ENCODE results near the gene POLR3H.
A peak's percentile ranks its signal among the peaks of the same experiment; 100 is the strongest.

POLR3H gene

DNA sequence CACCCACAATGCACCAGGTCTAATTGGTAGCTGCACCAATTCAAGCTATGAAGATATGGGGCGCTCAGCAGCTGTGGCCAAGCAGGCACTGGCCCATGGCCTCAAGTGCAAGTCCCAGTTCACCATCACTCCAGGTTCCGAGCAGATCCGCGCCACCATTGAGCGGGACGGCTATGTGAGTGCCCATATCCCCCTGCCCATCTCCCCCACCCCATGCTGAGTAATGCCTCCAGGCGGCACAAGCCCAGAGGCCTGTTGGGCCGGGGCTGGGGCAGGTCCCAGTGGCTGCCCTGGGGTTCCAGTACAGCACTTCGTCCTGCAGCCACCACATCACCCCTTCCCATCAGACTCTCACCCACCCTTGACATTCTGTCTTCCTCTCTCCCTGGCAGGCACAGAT lies 21.5 kb downstream of the POLR3H start:
- TF ChIP-seq CTCF (IDR thresholded peaks at IDR 0.05; ENCODE audit: low read depth, low read length, poor library complexity, severe bottlenecking) (no peak), EZH2phosphoT487 (IDR thresholded peaks at IDR 0.05; ENCODE audit: borderline replicate concordance, low read length) (no peak)
- no peak overlapping the region for H3K27ac ChIP-seq (ENCODE audit: low read depth, low read length)
- H3K79me2 ChIP-seq (ENCODE audit: control insufficient read depth, low read length) = no peaks in the 10 kb centered on the region
- no peak overlapping the region for H3K4me2 ChIP-seq (ENCODE audit: low read length)
- H4K20me1 ChIP-seq (ENCODE audit: control insufficient read depth, insufficient read depth, low read depth, low read length) = peaks cover 4% of the 10 kb centered on the region; the same call in 1 of the 2 replicates
- peaks cover 68% of the 10 kb centered on the region for H3K36me3 ChIP-seq (ENCODE audit: control insufficient read depth, low read length)
- peaks cover 11% of the 10 kb centered on the region for H3K4me1 ChIP-seq (ENCODE audit: control insufficient read depth, low read length)
- H3F3A ChIP-seq (ENCODE audit: control insufficient read depth, insufficient read depth) = peaks cover 4% of the 10 kb centered on the region
- no peak overlapping the region for H3K4me3 ChIP-seq (ENCODE audit: low read length)
- H3K9me3 ChIP-seq (ENCODE audit: control insufficient read depth, insufficient read depth, low read length) = no peaks in the 10 kb centered on the region
- H3K27me3 ChIP-seq (ENCODE audit: control insufficient read depth, low read length) = no peaks in the 10 kb centered on the region
- H3K9me2 ChIP-seq (replicated peaks; ENCODE audit: control insufficient read depth, low read length) = no peaks in the 10 kb centered on the region

GRCh38 chr22:41521126-41521525 lies 23.1 kb downstream of the POLR3H start:
- H3K27me3 ChIP-seq (ENCODE audit: control insufficient read depth, low read length) = no peaks in the 10 kb centered on the region
- H3F3A ChIP-seq (ENCODE audit: control insufficient read depth, insufficient read depth) = peaks cover 4% of the 10 kb centered on the region
- no peaks in the 10 kb centered on the region for H3K9me3 ChIP-seq (ENCODE audit: control insufficient read depth, insufficient read depth, low read length)
- peaks cover 11% of the 10 kb centered on the region for H3K4me1 ChIP-seq (ENCODE audit: control insufficient read depth, low read length)
- TF ChIP-seq EZH2phosphoT487 (IDR thresholded peaks at IDR 0.05; ENCODE audit: borderline replicate concordance, low read length) (no peak), CTCF (IDR thresholded peaks at IDR 0.05; ENCODE audit: low read depth, low read length, poor library complexity, severe bottlenecking) (no peak)
- no peak overlapping the region for H3K4me2 ChIP-seq (ENCODE audit: low read length)
- H3K79me2 ChIP-seq (ENCODE audit: control insufficient read depth, low read length) = no peaks in the 10 kb centered on the region
- H3K9me2 ChIP-seq (replicated peaks; ENCODE audit: control insufficient read depth, low read length) = no peaks in the 10 kb centered on the region
- H3K36me3 ChIP-seq (ENCODE audit: control insufficient read depth, low read length) = peaks cover 62% of the 10 kb centered on the region
- H3K27ac ChIP-seq (ENCODE audit: low read depth, low read length) = no peak overlapping the region
- H4K20me1 ChIP-seq (ENCODE audit: control insufficient read depth, insufficient read depth, low read depth, low read length) = no peaks in the 10 kb centered on the region
- no peak overlapping the region for H3K4me3 ChIP-seq (ENCODE audit: low read length)

DNA sequence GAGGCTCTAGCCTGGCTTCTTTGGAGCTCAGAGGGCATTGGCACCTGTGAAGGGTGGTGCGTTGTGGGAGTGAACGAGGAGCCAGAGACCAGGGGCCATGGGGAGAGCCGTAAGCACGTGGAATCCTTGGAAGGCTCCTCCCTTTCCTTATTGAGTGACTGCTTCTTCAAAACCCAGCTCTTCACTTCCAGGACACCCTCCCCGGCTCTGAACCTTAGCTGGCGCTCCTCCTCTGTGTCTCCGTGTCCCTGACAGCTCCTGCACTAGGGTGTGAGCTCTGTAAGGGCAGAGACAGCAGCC lies 26.3 kb downstream of the POLR3H start:
- no peak overlapping the region for H3K27ac ChIP-seq (ENCODE audit: low read depth, low read length)
- peaks cover 61% of the 10 kb centered on the region for H3K36me3 ChIP-seq (ENCODE audit: control insufficient read depth, low read length)
- H3K9me2 ChIP-seq (replicated peaks; ENCODE audit: control insufficient read depth, low read length) = no peaks in the 10 kb centered on the region
- no peaks in the 10 kb centered on the region for H3K4me1 ChIP-seq (ENCODE audit: control insufficient read depth, low read length)
- H3K4me2 ChIP-seq (ENCODE audit: low read length) = no peak overlapping the region
- no peaks in the 10 kb centered on the region for H3K9me3 ChIP-seq (ENCODE audit: control insufficient read depth, insufficient read depth, low read length)
- no peaks in the 10 kb centered on the region for H4K20me1 ChIP-seq (ENCODE audit: control insufficient read depth, insufficient read depth, low read depth, low read length)
- TF ChIP-seq CTCF (IDR thresholded peaks at IDR 0.05; ENCODE audit: low read depth, low read length, poor library complexity, severe bottlenecking) (peak; percentile 49), EZH2phosphoT487 (IDR thresholded peaks at IDR 0.05; ENCODE audit: borderline replicate concordance, low read length) (no peak)
- no peak overlapping the region for H3K4me3 ChIP-seq (ENCODE audit: low read length)
- H3K79me2 ChIP-seq (ENCODE audit: control insufficient read depth, low read length) = no peaks in the 10 kb centered on the region
- H3F3A ChIP-seq (ENCODE audit: control insufficient read depth, insufficient read depth) = peaks cover 4% of the 10 kb centered on the region; the same call in 1 of the 2 replicates
- H3K27me3 ChIP-seq (ENCODE audit: control insufficient read depth, low read length) = no peaks in the 10 kb centered on the region
